Measurements from ENCODE around the gene NXPE4.
"Not testable (repeated sequence)": the region's sequence is repeated elsewhere in the genome, so short reads cannot be mapped to it uniquely, and the experiment has no call there.

The NXPE4 gene

DNA sequence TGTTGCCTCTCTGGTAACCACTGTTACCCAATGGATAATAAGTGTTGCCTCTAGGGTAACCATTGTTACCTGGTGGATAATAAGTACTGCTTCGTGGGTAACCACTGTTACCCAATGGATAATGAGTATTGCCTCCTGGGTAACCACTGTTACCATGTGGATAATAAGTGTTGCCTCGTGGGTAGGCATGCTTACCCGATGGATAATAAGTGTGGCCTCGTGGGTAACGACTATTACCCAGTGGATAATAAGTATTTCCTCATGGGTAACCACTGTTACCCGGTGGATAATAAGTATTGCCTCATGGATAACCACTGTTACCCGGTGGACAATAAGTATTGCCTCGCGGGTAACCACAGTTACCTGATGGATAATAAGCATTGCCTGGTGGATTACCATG is 13.8 kb upstream of the NXPE4 start:
- DNase-seq: no peak

DNA sequence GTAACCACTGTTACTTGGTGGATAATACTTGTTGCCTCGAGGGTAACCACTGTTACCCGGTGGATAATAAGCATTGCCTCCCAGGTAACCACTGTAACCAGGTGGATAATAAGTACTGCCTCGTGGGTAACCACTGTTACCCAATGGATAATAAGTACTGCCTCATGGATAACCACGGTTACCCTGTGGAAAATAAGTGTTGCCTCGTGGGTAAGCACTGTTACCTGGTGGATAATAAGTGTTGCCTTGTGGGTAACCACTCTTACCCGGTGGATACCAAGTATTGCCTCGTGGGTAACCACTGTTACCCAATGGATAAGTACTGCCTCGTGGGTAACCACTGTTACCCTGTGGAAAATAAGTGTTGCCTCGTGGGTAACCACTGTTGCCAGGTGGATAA is 13.0 kb upstream of the NXPE4 start:
- DNase-seq: not testable (repeated sequence)

- no peak for DNase-seq
These were observed 12.3 kb upstream of the NXPE4 start for GRCh38 chr11:114607753-114608459.

DNA sequence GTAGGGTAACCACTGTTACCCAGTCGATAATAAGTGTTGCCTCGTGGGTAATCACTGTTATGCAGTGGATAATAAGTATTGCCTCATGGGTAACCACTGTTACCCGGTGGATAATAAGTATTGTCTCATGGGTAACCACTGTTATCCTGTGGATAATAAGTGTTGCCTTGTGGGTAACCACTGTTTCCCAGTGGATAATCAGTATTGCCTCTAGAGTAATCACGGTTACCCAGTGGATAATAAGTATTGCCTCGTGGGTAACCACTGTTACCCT is 11.2 kb upstream of the NXPE4 start:
- DNase-seq: not testable (repeated sequence)

DNA sequence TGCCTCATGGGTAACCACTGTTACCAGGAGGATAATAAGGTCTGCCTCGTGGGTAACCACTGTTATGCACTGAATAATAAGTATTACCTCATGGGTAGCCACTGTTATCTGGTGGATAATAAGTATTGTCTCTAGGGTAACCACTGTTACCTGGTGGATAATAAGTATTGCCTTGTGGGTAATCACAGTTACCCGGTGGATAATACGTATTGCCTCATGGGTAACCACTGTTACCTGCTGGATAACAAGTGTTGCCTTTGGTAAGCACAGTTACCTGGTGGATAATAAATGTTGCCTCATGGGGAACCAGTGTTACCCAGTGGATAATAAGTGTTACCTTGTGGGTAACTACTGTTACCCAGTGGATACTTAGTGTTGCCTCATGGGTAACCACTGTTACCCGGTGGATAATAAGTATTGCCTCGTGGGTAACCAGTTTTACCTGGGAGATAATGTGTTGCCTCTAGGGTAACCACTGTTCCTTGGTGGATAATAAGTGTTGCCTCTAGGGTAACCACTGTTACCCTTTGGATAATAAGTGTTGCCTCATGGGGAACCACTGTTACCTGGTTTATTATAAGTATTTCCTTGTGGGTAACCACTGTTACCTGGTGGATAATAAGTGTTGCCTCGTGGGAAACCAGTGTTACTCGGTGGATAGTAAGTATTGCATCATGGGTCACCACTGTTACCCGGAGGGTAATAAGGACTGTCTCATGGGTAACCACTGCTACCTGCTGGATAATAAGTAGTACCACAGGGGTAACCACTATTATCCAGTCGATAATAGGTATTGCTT is 10.6 kb upstream of the NXPE4 start:
- DNase-seq: no peak

DNA sequence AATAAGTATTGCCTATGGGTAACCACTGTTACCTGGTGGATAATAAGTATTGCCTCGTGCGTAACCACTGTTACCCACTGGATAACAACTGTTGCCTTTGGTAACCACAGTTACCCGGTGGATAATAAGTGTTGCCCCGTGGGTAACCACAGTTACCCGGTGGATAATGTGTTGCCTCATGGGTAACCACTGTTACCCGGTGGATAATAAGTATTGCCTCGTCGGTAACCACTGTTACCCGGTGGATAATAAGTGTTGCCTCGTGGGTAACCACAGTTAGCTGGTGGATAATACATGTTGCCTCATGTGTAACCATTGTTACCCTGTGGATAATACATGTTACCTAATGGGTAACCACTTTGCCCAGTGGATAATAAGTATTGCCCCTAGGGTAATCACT is 9.8 kb upstream of the NXPE4 start:
- DNase-seq: no peak

GRCh38 chr11:114604886-114605285 is 9.3 kb upstream of the NXPE4 start:
- no peak for DNase-seq

- no peak for DNase-seq
These were observed 8.7 kb upstream of the NXPE4 start for GRCh38 chr11:114604179-114604813.

DNA sequence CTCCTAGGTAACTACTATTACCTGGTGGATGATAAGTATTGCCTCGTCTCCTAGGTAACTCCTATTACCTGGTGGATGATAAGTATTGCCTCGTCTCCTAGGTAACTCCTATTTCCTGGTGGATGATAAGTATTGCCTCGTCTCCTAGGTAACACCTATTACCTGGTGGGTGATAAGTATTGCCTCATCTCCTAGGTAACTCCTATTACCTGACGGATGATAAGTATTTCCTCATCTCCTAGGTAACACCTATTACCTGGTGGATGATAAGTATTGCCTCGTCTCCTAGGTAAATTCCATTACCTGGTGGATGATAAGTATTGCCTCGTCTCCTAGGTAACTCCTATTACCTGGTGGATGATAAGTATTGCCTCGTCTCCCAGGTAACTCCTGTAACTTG is 7.6 kb upstream of the NXPE4 start:
- DNase-seq: not testable (repeated sequence)

DNA sequence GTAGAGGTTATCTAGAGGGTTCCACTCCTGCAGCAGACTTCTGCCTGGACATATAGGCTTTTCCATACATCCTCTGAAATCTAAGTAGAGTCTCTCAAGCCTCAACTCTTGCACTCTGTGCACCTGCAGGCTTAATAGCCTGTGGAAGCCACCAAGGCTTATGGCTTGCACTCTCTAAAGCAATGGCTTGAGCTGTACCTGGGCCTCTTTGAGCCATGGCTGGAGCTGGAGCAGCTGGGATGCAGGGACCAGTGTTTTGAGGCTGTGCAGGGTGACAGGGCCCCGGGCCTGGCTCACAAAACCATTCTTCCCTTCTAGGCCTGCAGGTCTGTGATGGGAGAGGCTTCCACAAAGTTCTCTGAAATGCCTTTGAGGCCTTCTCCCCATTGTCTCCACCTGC is 2.9 kb upstream of the NXPE4 start:
- DNase-seq: no peak

DNA sequence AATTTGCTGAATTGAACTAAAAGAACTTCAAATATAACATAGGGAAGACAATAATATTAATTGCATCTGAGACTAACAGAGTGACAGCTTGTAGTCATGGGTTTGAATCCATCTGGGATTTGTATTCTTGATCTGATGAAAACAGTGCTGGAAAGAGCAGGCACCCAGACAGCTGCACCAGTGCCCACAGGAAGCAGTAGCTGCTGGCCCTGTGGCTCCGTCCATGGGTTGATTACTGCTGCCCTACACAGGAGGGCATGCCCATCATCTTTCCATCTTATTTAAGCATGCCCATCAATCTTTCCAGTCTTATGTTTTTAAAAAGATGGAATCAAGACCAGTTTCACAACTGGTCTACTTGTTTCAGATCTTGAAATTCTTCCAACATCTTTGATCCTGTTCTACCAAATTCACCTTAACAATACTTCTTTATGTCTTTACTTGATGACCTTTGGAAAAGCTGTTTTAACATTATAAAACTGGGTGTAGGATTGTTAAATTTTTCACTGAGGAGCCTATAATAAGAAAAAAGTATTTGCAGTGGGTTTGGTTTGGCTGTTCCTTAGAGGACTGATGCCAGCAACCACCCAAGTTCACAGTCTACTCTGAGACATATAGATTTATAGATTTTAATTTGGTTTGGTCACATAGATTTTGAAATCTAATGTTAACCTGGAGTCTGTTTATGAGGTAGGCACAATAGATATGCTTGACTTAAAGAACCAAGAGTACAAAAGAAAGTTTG is 761 bp upstream of the NXPE4 start:
- DNase-seq: no peak

- no peak for DNase-seq
These were observed 883 bp downstream of the NXPE4 start for GRCh38 chr11:114594703-114595102.

GRCh38 chr11:114587398-114587953 is 8.1 kb downstream of the NXPE4 start:
- no peak for DNase-seq

DNA sequence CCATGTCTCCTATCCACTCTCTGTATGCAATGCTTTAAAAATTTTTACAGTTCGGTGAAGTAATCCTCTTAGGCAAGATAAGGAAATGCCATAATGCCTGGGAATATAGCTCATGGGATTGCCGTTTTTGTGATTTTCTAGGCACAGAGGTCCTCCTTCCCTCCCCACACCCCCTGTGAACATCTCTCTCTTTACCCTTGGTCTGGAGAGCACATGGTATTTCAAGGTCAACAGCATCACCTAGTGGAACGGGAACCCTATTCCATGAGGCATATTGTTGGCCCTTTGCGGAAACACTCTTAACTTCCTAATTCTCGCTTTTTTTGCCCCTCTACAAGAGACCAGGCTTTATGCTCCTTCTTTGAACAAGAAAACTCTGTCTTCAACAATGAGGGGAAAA is 8.8 kb downstream of the NXPE4 start:
- no peak for DNase-seq

DNA sequence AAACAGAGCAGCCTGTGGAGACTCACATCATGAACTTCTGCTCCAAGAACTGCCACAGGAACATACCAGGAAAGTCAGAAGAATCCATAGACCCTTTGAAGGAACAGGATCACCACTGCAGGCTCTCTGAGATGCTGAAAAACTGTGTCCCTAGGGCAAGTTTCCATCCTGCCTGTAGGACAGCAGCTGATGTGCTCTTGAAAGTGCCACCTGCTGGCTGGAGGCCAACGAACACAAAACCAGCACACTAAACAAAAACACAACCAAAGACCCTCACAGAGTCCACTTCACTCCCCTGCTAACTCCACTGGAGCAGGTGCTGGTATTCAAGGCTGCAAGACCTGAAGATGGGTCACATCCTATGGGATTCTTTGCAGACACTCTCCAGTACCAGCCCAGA is 23.9 kb downstream of the NXPE4 start:
- DNase-seq: no peak

GRCh38 chr11:114569801-114570200 is 25.8 kb downstream of the NXPE4 start:
- DNase-seq: no peak

DNA sequence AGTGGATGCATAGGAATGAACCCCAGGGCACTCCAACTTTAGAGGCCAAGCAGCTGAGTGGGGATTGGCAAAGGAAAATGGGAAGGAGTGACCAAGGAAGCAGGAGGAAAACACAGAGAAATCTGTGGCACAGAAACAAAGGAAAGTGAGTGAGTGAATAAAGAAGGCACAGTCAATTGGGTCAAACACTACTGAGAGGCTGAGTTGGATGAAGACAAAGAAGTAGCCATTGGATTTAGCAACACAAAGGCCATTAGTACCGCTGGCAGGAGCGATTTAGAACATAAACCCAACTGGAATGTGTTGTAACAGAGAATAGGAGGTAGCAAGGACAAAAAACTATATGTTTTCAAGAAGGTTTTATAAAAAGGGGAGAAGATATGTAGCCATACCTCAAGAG is 29.3 kb downstream of the NXPE4 start:
- DNase-seq: no peak

- no peak for DNase-seq
These were observed 30.8 kb downstream of the NXPE4 start for GRCh38 chr11:114564831-114565230.

DNA sequence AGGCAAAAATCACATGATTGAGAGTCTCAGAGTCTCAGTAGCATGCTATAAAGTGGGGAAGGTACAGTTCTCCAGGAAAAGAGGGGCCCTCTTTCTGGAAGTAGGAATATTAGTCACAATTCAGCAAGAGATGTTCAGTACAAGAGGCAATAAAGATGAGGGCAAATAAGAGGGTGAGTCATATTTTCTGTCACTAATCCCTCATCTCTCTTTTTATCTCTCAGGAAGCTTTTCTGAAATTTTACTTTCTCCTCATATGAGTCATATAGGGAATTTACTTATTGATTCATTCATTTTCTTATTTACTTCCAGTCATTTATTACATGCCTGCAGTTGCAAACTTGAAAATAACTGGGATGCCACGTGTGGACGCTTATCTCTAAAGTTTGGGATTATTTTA is 32.5 kb downstream of the NXPE4 start:
- DNase-seq: no peak

GRCh38 chr11:114562166-114562916 is 33.2 kb downstream of the NXPE4 start:
- no peak for DNase-seq

DNA sequence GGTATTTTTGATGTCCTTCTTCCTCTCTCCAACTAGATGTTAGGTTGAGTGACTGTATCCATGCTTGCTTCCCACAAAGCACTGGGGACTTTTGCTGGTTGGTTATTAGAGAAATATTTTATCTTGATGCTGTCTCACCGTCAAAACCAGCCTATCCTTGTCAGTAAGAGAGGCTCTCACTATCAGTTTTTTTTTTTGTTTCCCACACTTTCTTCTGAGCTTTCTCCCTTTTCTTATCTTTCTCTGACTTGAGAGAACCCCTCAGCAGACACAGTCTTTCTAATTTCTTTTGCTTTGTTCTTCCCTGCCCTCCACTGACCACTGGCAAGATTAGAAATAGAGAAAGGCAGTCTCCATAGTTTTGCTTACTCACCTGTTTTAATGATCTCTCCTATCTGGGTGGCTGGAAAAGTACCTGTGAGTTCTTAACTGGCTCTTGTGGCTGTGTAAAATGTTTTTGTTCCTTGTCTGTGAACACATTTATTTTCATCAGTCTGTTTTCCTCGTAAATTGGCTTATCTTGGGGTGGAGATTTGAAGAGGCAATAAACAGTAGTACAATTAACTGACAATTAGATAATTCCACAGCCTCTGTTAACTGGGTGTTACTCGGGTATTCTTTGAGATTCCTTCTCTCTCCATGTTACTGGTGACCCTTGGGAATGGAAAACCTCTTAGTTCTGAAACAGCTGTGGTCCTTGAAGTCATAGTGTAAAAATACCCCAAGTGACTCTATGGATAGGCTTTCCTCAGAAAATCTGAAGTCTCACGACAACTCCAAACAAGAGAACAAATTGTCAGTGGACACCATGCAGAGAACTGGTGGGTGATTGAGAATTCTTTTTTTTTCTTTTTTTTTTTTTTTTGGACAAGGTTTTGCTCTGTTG is 35.9 kb downstream of the NXPE4 start, which contains the start of gene NXPE1:
Gene NXPE1 (minus strand): TSS at position 457 of the 886 bp plus-strand sequence. CDS start 8,680 bp downstream, outside the sequence.
- DNase-seq: no peak
